PC-9 (cell line): ENCODE data around the gene EFNA3. TPM values are rescaled to one million over a fixed set of nuclear protein-coding genes. Genes with fewer than 3 reads are reported as not detected.
A peak's percentile ranks its signal among the peaks of the same experiment; 100 is the strongest.
"Not testable (repeated sequence)": the region's sequence is repeated elsewhere in the genome, so short reads cannot be mapped to it uniquely, and the experiment has no call there.

Source experiments
- BruUV-seq: library from RNA; stranded (reverse); fragments of 400-500 nt; replicated peaks from 2 replicates; lab custom pipeline; 2021; lab: Mats Ljungman, UMichigan
- CTCF ChIA-PET: fragments of 300-600 bp; sonication (Branson Sonifier 250); formaldehyde crosslinking; loops from one replicate; lab custom pipeline; 2022; ENCODE audit warnings: antibody characterized with exemption; lab: Charles Lee
- POLR2A ChIA-PET: fragments of 300-600 bp; sonication (Branson Sonifier 250); formaldehyde crosslinking; loops from one replicate; lab custom pipeline; 2022; ENCODE audit warnings: antibody characterized with exemption; ENCODE audit not compliant: unreplicated experiment; lab: Charles Lee
- DNase-seq, 2 experiments: peaks; one replicate each; pipeline versions ENCODE4 v3.0.0 to v3.0.0-alpha.2; 2015 to 2022; ENCODE audit warnings: mixed read lengths in 1 of 2
- H2AFZ ChIP-seq: fragments of 200-600 bp; sonication (generic); 2 replicates; pipeline ENCODE4 v1.8.1; 2017; ENCODE audit warnings: antibody characterized with exemption
- H3F3A ChIP-seq: fragments of 200-600 bp; sonication (generic); 2 replicates; pipeline ENCODE4 v1.8.1; 2017; ENCODE audit warnings: antibody characterized with exemption, mild to moderate bottlenecking, low read depth; ENCODE audit not compliant: insufficient read depth
- H3K27ac ChIP-seq: fragments of 200-600 bp; sonication (generic); 2 replicates; pipeline ENCODE4 v1.6.1; 2016; ENCODE audit warnings: mixed run types
- H3K27me3 ChIP-seq: fragments of 200-600 bp; sonication (generic); 2 replicates; pipeline ENCODE4 v1.6.1; 2016; ENCODE audit warnings: low read depth, mixed run types; ENCODE audit not compliant: insufficient read depth
- H3K36me3 ChIP-seq: fragments of 200-600 bp; sonication (generic); 2 replicates; pipeline ENCODE4 v1.6.1; 2016; ENCODE audit warnings: low read depth, mixed run types
- H3K4me1 ChIP-seq: fragments of 200-600 bp; sonication (generic); replicated peaks from 2 replicates; pipeline ENCODE4 v1.6.1; 2016; ENCODE audit warnings: mixed run types; ENCODE audit not compliant: insufficient read depth
- H3K4me2 ChIP-seq: fragments of 200-600 bp; sonication (generic); 2 replicates; pipeline ENCODE4 v1.6.1; 2017; ENCODE audit warnings: mixed run types
- H3K4me3 ChIP-seq: fragments of 200-600 bp; sonication (generic); 2 replicates; pipeline ENCODE4 v1.6.1; 2016; ENCODE audit warnings: mixed run types
- H3K79me2 ChIP-seq: fragments of 200-600 bp; sonication (generic); 2 replicates; pipeline ENCODE4 v1.6.1; 2017; ENCODE audit warnings: low read depth, mixed run types
- H3K9me2 ChIP-seq: fragments of 200-600 bp; sonication (generic); 2 replicates; pipeline ENCODE4 v1.8.1; 2017; ENCODE audit warnings: mild to moderate bottlenecking; ENCODE audit not compliant: insufficient read depth
- H3K9me3 ChIP-seq: fragments of 200-600 bp; sonication (generic); 2 replicates; pipeline ENCODE4 v1.8.1; 2016; ENCODE audit warnings: low read depth; ENCODE audit not compliant: insufficient read depth
- H4K20me1 ChIP-seq: fragments of 200-600 bp; sonication (generic); 2 replicates; pipeline ENCODE4 v1.8.1; 2017; ENCODE audit not compliant: insufficient read depth
- CTCF ChIP-seq: fragments of 200-600 bp; sonication (generic); conservative IDR thresholded peaks from 2 replicates; pipeline ENCODE4 v1.6.1; 2017; ENCODE audit warnings: mixed run types, antibody characterized with exemption, mild to moderate bottlenecking, moderate library complexity
- EZH2 ChIP-seq: fragments of 200-600 bp; sonication (generic); IDR thresholded peaks from 2 replicates; pipeline ENCODE4 v1.8.0; 2017; ENCODE audit warnings: antibody characterized with exemption, low read depth
- intact Hi-C: fragments of 100-400 bp; cut with micrococcal nuclease; formaldehyde crosslinking; loops from one replicate; pipeline ENCODE4 v1.10.0; 2022; ENCODE audit not compliant: unreplicated experiment
- total RNA-seq: library from RNA; stranded (reverse); gene quantifications from 2 replicates; pipeline ENCODE4 v1.2.3, GENCODE V29; 2021

The EFNA3 gene
- total RNA-seq, 1 experiment from 2014 or later = 6.7 TPM

GRCh38 chr1:155116113-155116764 lies 37.6 kb downstream of the EFNA3 start:
- ChIA-PET CTCF (interaction anchor here (0.8 kb wide), 1 partner anchor 26 kb away, joined by 5 read pairs; no protein-coding TSS in a partner anchor), POLR2A (interaction anchor here (0.6 to 0.7 kb wide), 2 partner anchors 18 to 20 kb away, joined by 4 to 30 read pairs; no protein-coding TSS in a partner anchor)
- H3K4me3 ChIP-seq = no peak overlapping the region
- H4K20me1 ChIP-seq = no peaks in the 10 kb centered on the region
- H3K9me2 ChIP-seq = no peaks in the 10 kb centered on the region
- DNase-seq = no peak
- no peak overlapping the region for H3K27ac ChIP-seq
- H3K79me2 ChIP-seq = no peaks in the 10 kb centered on the region
- H2AFZ ChIP-seq = no peak overlapping the region
- no peaks in the 10 kb centered on the region for H3K36me3 ChIP-seq
- H3K27me3 ChIP-seq = no peaks in the 10 kb centered on the region
- intact Hi-C loops = no loop called here
- BruUV-seq = no TSS peak
- H3K4me1 ChIP-seq = no peaks in the 10 kb centered on the region
- no peak overlapping the region for H3K4me2 ChIP-seq
- no peaks in the 10 kb centered on the region for H3K9me3 ChIP-seq
- H3F3A ChIP-seq = peaks cover 5% of the 10 kb centered on the region; the same call in 1 of the 2 replicates
- TF ChIP-seq CTCF (no peak), EZH2 (no peak)

- POLR2A ChIA-PET = interaction anchor here (0.5 to 0.6 kb wide), 2 partner anchors 77 to 187 kb away, joined by 3 to 4 read pairs; no protein-coding TSS in a partner anchor
- no TSS peak for BruUV-seq
- TF ChIP-seq CTCF (no peak), EZH2 (no peak)
Measured at GRCh38 chr1:155117610-155118009, 39.0 kb downstream of the EFNA3 start.

GRCh38 chr1:155118090-155118489 lies 39.5 kb downstream of the EFNA3 start:
- H3F3A ChIP-seq, H3K79me2 ChIP-seq, H2AFZ ChIP-seq, H3K36me3 ChIP-seq, H3K4me1 ChIP-seq, H3K27ac ChIP-seq, CTCF ChIA-PET, BruUV-seq, DNase-seq, H3K9me2 ChIP-seq, H3K9me3 ChIP-seq, H3K4me3 ChIP-seq, intact Hi-C loops, H4K20me1 ChIP-seq, H3K27me3 ChIP-seq: not testable (repeated sequence)
- H3K4me2 ChIP-seq = 0 out of 2 replicates have a peak overlapping the region, but pooled peaks have one; percentile 19
- POLR2A ChIA-PET = interaction anchor here (0.6 kb wide), 1 partner anchor 76 kb away, joined by 3 read pairs; no protein-coding TSS in a partner anchor

More at GRCh38 chr1:155117610-155118009, 39.0 kb downstream of the EFNA3 start:
- no peaks in the 10 kb centered on the region for H4K20me1 ChIP-seq
- no peak overlapping the region for H3K27ac ChIP-seq
- CTCF ChIA-PET = no interaction called here
- no peaks in the 10 kb centered on the region for H3K9me3 ChIP-seq
- H3K4me3 ChIP-seq = no peak overlapping the region
- no peaks in the 10 kb centered on the region for H3K79me2 ChIP-seq
- H3K27me3 ChIP-seq = no peaks in the 10 kb centered on the region
- no peaks in the 10 kb centered on the region for H3K36me3 ChIP-seq
- H3K9me2 ChIP-seq = no peaks in the 10 kb centered on the region
- no peaks in the 10 kb centered on the region for H3K4me1 ChIP-seq
- peak overlapping the region; percentile 19; the same call in 1 of the 2 replicates for H3K4me2 ChIP-seq
- DNase-seq = peak in 1 of 2 experiments; percentile 51
- no peak overlapping the region for H2AFZ ChIP-seq
- H3F3A ChIP-seq = peaks cover 5% of the 10 kb centered on the region; the same call in 1 of the 2 replicates
- intact Hi-C loops = no loop called here
